ENCODE measurements around the gene ZBTB40. TPM values are rescaled to one million over a fixed set of nuclear protein-coding genes. Genes with fewer than 3 reads are reported as not detected.

The ZBTB40 gene
- total RNA-seq, 1 experiment from 2014 or later = 16.3 TPM

DNA sequence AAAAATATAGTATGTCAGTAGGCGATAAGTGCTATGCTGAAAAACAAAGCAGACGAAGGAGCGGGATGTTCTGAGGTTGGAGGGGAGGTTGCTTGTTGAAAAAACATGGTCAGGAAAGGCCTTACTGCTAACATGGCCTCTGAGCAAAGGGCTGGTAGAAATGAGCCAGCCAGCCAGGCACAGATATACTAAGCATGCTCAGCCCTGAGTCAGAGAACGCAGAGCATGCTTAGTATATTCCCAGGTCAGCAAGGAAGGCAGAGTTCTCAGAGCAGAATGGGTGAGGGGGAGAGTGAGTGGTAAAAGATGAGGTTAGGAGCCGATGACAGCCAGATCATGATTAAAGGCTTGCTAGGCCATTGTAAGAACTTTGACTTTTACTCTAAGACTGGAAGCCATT, 36.7 kb downstream of the ZBTB40 start:
- H3T11ph ChIP-seq (ENCODE audit: low read length) = no peak overlapping the region
- no peak overlapping the region for H4K8ac ChIP-seq (replicated peaks; ENCODE audit: insufficient read length, low read depth, low read length)
- H2BK12ac ChIP-seq (ENCODE audit: insufficient read length, low read depth, low read length) = no peak overlapping the region
- TF ChIP-seq, protein P1, sequence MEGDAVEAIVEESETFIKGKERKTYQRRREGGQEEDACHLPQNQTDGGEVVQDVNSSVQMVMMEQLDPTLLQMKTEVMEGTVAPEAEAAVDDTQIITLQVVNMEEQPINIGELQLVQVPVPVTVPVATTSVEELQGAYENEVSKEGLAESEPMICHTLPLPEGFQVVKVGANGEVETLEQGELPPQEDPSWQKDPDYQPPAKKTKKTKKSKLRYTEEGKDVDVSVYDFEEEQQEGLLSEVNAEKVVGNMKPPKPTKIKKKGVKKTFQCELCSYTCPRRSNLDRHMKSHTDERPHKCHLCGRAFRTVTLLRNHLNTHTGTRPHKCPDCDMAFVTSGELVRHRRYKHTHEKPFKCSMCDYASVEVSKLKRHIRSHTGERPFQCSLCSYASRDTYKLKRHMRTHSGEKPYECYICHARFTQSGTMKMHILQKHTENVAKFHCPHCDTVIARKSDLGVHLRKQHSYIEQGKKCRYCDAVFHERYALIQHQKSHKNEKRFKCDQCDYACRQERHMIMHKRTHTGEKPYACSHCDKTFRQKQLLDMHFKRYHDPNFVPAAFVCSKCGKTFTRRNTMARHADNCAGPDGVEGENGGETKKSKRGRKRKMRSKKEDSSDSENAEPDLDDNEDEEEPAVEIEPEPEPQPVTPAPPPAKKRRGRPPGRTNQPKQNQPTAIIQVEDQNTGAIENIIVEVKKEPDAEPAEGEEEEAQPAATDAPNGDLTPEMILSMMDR (conservative IDR thresholded peaks at IDR 0.05) = no peak
- H4K91ac ChIP-seq (ENCODE audit: insufficient read length, low read depth, low read length) = no peak overlapping the region
- no peak overlapping the region for H3K14ac ChIP-seq (ENCODE audit: insufficient read depth, low read length)
- DNase-seq = no peak
- no peaks in the 10 kb centered on the region for H3K9me3 ChIP-seq (ENCODE audit: control insufficient read depth, low read depth, low read length)
- no peak overlapping the region for H2AK5ac ChIP-seq (ENCODE audit: insufficient read length, low read length)
- H3K79me1 ChIP-seq (ENCODE audit: insufficient read depth, low read depth, low read length, poor library complexity, severe bottlenecking) = no peaks in the 10 kb centered on the region
- H3K4me2 ChIP-seq (ENCODE audit: insufficient read depth, insufficient read length, low read length) = no peak overlapping the region
- Mint-ChIP-seq H3K36me3 (ENCODE audit: insufficient read depth in 1 of 3, low read depth in 3 of 3) (peaks cover 0 to 12% (median 5%) of the 10 kb centered on the region in 3 experiments; a peak in 5 of 7 replicates), H3K27me3 (ENCODE audit: low read depth) (no peaks in the 10 kb centered on the region), H3K27ac (no peak overlapping the region), H3K9me3 (peaks cover 6% of the 10 kb centered on the region in 2 experiments; a peak in 4 of 5 replicates), H3K4me1 (peaks cover 7 to 14% of the 10 kb centered on the region in 2 experiments; a peak in 3 of 4 replicates), H3K4me3 (no peak overlapping the region)
- peaks cover 9% of the 10 kb centered on the region; the same call in 1 of the 2 replicates for H3K4me1 ChIP-seq (ENCODE audit: insufficient read depth, low read length)
- H2BK15ac ChIP-seq (ENCODE audit: low read depth, low read length) = no peak overlapping the region
- no CpG with 5 or more reads among the region's 5 CpGs for WGBS (ENCODE audit: extremely low coverage, insufficient read length, low lambda C conversion rate)
- H3K23ac ChIP-seq (ENCODE audit: insufficient read length, low read depth, low read length) = no peak overlapping the region
- H3K18ac ChIP-seq (ENCODE audit: insufficient read length, low read depth, low read length) = no peak overlapping the region
- H3K23me2 ChIP-seq (ENCODE audit: insufficient read length, low read depth, low read length, poor library complexity, severe bottlenecking) = no peaks in the 10 kb centered on the region
- H3K9ac ChIP-seq (ENCODE audit: extremely low read depth, insufficient read length, low read length) = no peak overlapping the region
- H3K27me3 ChIP-seq (ENCODE audit: insufficient read depth, low read length) = no peaks in the 10 kb centered on the region
- no peaks in the 10 kb centered on the region for H3K79me2 ChIP-seq (ENCODE audit: insufficient read depth, low read length)
- H3K4ac ChIP-seq (ENCODE audit: low read depth, low read length) = no peak overlapping the region
- H2AFZ ChIP-seq (ENCODE audit: low read length) = no peak overlapping the region
- no peak overlapping the region for H2BK5ac ChIP-seq (ENCODE audit: insufficient read length, low read length)
- no peak overlapping the region for H2BK120ac ChIP-seq (ENCODE audit: low read depth, low read length, poor library complexity, severe bottlenecking)
- H4K20me1 ChIP-seq (ENCODE audit: control insufficient read depth, insufficient read depth, insufficient read length) = no peaks in the 10 kb centered on the region
- no peak overlapping the region for H3K56ac ChIP-seq (ENCODE audit: insufficient read length, low read depth, low read length)
- no peak overlapping the region for H2BK20ac ChIP-seq (ENCODE audit: low read depth, low read length, poor library complexity, severe bottlenecking)
- H3K27ac ChIP-seq (ENCODE audit: insufficient read length, low read depth, low read length) = no peak overlapping the region
- no peak overlapping the region for H4K5ac ChIP-seq (ENCODE audit: insufficient read length, low read depth, low read length)
